ENCODE measurements around the gene B2M.
"Not testable (repeated sequence)": the region's sequence is repeated elsewhere in the genome, so short reads cannot be mapped to it uniquely, and the experiment has no call there.

B2M gene

DNA sequence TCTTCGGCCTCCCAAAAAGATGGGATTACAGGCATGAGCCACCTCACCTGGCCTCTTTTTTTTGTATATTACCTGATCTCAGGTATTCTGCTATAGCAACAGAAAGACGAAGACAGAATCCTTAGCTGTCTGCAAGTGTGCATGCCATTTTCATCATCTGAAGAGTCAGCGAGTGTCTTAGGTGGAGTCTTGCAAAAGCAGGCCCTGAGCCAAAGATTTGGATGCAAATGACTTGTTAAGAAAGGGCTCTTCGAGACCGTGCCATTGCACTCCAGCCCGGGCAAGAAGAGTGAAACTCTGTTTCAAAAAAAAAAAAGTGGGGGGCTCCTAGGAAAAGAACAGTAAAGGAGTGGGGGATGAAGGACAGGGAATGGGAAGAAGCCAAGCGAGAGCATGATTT is 14.8 kb downstream of the B2M start:
- no peak for DNase-seq (ENCODE audit: low read depth in 2 of 2)

DNA sequence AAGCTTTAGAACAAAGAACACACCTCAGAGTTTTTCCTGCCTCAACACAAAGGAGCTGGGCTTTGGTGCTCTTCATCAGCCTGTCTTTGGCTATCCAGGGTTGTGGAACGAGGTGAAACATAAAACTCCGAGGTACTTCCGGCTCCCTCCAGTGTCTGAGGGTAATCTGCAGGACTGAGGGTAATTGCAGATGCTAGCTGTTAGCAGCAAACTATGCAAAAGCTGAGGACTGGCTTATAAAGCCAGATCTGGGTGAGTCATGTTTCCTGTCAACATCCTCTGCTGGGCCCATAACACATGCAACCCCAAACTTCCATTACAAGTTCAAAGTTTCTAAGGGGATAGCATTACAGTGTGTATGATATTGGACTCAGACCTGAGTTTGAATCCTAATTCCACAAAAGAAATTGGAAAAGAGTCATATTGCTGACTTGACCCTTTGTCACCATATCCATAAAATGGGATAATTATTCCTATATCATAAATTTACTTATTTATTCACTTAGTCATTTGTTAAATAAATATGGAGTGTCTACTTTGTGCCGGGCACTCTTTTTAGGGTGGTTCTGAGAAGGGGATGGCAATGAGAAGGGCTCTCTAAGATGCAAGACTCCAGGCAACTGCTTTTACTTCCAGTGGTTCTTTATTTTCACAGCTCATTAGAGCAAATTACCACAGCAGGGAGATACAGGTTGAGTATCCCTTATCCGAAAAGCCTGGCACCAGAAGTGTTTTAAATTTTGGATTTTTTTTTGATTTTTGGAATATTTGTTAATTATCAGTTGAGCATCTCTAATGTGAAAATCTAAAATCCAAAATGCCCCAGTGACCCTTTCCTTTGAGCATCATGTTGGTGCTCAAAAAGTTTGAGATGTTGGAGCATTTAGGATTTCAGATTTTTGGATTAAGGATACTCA is 15.5 kb downstream of the B2M start:
- DNase-seq (ENCODE audit: low read depth in 2 of 2) = peak; percentile 54 to 69

DNA sequence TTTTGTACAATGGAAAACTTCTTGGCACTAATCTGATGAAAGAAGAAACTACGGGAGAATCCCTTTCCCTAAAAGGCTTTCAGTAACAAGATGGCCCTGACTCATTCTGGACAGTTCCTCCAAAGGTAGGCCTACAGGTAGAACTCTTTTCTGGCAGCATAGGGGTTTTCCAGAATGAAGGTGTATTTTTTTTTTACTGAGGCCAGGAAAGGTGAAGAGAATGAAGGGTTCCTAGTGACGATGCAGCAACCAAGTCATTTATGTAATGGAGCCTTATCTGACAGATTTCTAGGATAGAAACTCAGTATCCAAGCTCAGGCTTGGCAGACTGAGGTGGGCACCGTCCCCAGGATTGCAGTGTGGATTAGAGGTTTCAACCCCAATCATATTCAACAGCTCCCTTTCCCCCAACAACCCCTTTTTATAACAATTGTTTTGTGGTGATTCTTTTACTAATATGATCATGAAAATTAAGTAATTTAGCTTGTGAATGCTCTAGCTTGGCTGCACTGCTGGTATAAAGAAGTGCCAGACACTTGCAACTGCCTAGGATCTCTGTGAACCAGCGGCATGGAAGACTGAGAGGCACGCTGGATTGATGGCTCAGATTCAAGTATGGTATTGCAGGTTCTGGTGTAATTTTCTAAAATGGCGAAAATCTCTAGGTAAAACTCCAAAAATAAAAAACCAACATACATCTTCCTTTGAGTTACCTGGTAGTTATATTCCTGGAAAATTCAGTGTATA is 16.3 kb downstream of the B2M start:
- no peak for DNase-seq (ENCODE audit: low read depth in 2 of 2)

DNA sequence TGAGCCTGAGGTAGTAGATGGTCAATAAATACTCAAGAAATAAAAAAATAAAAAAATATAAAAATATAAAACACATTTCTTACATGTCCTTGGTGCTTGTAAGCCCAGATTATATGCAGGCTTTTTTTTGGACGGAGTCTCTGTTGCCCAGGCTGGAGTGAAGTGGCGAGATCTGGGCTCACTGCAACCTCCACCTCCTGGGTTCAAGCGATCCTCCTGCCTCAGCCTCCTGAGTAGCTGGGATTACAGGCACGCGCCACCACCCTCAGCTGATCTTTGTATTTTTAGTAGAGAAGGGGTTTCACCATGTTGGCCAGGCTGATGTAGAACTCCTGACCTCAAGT is 16.9 kb downstream of the B2M start:
- not testable (repeated sequence) for DNase-seq (ENCODE audit: low read depth in 2 of 2)

DNA sequence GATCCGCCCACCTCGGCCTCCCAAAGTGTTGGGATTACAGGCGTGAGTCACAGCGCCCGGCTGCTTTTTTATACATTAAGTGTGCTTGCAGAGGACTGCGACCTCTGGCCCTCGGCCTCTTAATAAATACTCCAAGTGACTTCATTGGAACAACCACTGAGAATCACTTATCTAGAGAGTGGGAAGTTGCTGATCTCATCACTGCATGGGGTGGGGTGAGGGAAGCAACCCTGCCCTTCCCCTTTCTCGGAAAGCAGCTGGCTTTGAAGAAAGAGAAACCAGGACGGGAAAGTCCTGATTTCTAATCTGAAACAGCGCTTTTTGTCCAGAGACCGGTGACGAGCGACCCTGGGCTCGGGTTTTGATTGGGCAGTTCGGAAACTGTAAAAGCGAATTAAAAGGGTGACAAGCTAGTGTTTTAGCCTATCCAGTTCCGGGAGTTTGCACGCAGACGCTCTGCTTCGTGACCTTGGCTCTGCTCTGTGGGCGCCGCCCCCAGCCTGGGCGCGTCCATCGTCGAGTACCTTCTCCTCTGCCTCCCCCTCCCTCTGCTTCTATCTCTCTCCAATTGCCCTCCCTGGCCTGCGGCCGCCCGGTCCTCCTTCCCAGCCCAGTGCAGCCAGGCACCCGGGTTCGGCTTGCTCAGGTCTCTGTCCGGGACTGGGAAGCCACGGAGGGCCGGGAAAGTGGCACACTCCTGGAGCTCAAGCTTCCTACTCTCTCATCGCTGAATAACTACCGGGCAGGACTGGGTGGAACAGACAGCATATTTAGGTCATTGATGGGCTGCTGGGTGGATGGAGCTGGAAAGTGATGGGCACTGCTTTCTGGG is 17.5 kb downstream of the B2M start:
- peak; percentile 94 to 96 for DNase-seq (ENCODE audit: low read depth in 2 of 2)

DNA sequence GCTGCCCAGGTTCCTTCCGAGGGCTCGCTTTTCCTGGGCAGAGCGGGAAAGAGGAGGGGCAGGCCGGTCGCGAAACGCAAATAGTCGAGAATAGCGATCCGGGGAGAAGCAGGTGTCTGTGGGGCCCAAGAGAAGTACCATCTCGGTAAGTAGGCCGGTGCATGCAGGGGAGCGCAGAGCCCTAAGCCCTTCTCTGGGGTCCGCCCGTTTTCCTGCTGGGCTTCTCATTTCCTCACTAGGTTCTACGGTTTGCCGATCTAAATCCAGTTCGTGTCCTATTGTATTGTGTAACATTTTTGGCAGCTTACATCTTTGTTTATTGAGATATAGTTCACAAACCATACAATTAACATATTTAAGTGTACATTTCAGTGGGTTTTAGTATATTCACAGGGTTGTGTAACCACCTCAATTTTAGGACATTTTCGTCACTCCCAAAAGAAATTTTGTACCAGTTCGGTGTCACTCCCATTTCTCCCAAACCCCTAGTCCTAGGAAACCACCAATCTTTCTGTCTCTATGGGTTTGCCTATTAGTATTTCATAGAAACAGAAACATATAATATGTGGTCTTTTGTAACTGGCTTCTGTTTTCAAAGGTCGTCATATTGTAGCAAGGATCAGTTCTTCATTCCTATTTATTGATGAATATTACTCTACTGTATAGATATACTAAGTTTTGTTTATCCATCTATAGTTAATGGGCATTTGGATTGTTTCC is 18.3 kb downstream of the B2M start:
- no peak for DNase-seq (ENCODE audit: low read depth in 2 of 2)

DNA sequence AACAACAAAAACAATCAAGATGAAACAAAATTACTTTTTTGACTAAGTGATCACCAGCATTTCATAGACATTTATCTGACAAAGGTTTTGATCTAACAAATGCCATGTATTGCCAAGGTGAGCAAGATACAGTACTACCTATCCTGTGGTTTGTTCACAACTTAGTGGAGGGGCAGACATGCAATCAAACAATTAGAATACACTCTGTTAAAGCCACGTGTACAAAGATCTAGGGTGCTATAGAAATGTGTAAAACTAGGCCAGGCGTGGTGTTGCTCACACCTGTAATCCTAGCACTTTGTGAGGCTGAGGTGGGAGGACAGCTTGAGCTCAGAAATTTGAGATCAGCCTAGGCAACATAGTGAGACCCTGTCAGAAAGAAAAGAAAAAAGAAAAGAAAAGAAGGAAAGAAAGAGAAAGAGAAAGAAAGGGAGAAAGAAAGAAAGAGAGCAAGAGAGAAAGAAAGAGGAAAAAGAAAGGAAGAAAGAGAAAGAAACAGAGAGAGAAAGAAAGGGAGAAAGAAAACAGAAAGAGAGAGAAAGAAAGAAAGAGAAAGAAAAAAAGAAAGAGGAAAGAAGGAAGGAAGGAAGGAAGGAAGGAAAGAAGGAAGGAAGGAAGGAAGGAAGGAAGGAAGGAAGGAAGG is 23.6 kb downstream of the B2M start:
- DNase-seq (ENCODE audit: low read depth in 2 of 2) = no peak

DNA sequence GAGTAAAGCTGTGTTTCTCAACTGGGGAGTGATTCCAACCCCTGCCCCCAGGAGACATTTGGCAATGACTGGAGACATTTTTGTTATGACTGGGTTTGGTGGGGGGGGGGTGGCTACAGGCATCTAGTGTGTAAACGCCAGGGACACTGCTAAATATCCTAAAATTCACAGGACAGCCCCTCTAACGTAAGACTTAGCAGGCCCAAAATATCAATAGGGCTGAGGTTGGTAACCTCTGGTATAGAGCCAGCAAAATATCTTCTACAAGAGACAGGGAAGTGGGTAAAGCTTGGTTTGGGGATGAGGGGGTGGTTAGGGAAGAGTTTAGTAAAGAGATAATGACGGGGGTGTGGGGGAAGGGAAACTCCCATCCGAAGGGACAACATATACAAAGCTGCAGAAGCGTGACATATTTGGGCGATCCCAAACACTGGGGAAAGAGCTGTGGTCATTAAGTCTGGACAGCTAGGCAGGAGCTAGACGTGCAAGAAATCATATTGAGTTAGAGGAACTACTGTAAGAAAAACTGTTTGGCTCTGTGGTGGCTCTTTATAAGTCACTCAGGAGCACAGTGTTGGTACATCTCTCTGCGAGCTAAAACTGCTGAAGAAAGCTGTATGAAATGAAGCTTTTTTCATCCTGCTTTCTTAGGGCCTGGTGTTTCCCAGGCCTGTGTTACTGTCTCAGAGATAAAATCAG is 24.3 kb downstream of the B2M start:
- no peak for DNase-seq (ENCODE audit: low read depth in 2 of 2)

DNA sequence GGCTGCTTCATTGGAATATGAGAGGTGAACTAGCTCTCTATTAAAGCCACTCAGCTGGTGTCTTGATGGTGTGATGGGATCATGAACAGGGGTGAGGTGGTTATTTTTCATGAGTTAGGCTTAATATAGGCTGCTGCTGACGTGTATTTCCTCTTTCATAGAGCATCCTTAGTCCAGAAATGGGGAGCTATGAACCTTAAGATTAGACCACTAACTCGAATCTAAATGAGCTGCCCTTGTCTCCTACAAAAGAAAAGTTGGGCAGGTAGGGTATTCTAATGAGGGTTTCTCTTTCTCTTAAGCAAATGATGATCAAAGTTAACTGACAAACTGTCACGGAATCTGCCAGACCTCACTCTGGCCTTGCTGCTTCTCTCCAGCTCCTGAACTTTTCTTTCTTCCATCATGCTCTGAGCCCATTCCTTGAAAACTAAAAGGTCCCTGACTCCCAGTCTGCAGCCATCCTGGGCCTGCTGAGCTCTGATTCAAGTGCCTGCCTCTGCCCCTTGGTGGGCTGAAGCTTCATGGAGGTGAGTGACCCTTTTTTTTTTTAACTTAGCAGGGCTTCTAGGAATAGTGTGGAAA is 25.0 kb downstream of the B2M start, which contains the start of gene TRIM69:
Gene TRIM69, plus strand, starts transcription at position 348 of the 585 bp plus-strand sequence. Its CDS starts 177 bp downstream, at position 525.
- DNase-seq (ENCODE audit: low read depth in 2 of 2) = no peak

DNA sequence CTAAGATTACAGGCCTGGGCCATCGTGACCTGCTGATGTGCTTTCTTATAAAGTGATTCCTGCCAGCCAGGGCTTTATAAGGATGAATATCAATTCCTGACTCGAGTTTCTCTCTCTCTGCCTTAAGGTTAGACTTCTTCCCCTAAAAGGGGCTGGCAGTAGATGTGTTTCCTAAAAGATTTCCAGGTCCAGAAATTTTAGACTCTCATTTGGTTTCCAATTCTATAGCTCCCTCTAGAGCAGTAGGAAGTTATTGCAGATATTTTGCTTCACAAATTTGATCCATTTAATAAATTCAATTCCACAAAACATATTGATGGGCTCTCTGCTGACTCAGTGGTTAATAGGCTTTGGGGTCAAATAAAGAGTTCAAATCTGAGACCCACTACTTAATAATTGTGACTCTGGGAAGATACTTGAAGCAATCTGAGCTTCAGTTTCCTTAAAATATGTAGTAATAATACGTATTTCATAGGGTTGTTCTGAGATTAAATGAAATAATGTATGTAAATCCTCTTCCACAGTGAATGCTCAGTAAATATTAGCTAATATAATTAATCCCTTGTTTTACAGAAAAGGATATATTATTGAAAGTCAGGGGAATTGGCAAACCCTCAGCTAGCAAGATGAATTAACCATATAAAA is 27.1 kb downstream of the B2M start:
- DNase-seq (ENCODE audit: low read depth in 2 of 2) = no peak

DNA sequence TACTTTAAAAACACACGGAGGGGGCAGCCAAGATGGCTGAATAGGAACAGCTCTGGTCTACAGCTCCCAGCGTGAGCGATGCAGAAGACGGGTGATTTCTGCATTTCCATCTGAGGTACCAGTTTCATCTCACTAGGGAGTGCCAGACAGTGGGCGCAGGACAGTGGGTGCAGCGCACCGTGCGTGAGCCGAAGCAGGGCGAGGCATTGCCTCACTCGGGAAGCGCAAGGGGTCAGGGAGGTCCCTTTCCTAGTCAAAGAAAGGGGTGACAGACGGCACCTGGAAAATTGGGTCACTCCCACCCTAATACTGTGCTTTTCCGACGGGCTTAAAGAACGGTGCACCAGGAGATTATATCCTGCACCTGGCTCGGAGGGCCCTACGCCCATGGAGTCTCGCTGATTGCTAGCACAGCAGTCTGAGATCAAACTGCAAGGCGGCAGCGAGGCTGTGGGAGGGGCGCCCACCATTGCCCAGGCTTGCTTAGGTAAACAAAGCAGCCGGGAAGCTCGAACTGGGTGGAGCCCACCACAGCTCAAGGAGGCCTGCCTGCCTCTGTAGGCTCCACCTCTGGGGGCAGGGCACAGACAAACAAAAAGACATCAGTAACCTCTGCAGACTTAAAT is 28.0 kb downstream of the B2M start:
- DNase-seq (ENCODE audit: low read depth in 2 of 2) = not testable (repeated sequence)

DNA sequence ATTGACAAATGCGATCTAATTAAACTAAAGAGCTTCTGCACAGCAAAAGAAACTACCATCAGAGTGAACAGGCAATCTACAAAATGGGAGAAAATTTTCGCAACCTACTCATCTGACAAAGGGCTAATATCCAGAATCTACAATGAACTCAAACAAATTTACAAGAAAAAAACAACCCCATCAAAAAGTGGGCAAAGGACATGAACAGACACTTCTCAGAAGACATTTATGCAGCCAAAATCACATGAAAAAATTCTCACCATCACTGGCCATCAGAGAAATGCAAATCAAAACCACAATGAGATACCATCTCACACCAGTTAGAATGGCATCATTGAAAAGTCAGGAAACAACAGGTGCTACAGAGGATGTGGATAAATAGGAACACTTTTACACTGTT is 32.1 kb downstream of the B2M start:
- not testable (repeated sequence) for DNase-seq (ENCODE audit: low read depth in 2 of 2)

DNA sequence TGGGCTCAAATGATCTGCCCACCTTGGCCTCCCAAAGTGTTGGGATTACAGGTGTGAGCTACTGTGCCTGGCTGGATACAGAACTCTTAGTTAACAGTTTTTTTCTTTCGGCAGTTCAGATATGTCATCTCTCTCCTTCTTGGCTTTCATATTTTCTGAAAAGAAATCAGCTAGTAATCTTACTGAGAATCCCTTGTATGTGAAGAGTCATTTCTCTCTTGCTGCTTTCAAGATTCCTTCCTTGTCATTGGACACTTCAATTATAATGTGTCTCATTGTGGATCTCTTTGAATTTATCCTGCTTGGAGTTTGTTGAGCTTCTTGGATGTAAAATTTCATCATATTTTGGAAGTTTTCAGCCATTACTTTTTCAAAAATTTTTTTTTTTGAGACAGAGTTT is 42.0 kb downstream of the B2M start:
- no peak for DNase-seq (ENCODE audit: low read depth in 2 of 2)

DNA sequence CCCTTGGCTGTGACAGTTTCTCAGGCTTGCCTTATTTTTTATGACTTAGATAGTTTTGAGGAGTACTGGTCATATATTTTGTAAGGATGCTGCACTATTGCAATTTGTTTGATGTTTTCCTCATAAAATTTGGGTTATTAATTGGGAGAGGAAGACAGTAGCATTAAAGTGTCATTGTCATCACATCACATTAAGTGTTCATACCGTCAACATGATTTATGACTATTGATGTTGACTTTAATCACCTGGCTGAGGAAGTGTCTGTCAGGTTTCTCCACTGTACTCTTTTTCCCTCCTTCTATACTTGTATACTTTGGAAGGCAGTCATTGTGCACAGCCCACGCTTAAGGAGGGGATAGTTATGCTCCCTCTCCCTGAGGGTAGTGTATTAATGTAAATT is 51.9 kb downstream of the B2M start:
- DNase-seq (ENCODE audit: low read depth in 2 of 2) = no peak

DNA sequence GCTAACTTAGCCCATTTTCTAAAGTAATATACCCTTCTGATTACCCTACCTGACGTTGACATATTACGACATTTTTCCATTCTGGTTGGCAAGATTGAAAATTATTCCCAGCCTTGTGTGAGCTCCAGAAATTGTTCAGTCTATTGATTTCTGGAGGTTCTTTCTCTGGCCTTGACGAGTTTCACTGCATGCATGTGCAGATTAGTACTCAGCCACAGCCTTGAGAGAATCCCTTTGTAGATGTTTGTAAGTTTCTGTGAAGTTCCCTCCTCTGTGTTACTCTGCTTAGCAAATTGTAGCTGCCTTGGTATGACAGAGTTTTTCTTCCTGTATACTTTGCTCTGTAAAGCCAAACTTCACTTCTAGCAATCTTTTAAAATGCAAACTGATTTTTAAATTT is 52.5 kb downstream of the B2M start:
- DNase-seq (ENCODE audit: low read depth in 2 of 2) = no peak

DNA sequence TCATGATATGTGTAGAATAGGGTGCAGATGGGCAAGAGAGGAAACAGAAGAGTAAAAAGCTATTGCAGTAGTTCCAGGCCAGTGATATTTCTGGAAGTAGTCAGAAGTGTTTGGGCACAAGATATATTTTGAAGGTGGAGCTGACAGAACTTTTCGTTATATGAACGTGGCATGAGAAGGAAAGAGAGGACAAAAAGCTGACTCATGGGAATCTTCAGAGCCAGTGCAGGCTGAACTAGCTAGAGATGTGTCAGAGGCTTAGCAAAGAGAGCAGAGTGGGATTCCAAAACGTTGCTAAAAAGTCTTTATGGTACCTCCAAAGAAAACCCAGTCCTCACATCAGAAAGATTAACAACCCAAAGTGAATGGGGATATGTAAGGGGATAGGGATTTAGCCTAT is 53.7 kb downstream of the B2M start:
- no peak for DNase-seq (ENCODE audit: low read depth in 2 of 2)
